ENCODE results near the gene SIM2.

DNA sequence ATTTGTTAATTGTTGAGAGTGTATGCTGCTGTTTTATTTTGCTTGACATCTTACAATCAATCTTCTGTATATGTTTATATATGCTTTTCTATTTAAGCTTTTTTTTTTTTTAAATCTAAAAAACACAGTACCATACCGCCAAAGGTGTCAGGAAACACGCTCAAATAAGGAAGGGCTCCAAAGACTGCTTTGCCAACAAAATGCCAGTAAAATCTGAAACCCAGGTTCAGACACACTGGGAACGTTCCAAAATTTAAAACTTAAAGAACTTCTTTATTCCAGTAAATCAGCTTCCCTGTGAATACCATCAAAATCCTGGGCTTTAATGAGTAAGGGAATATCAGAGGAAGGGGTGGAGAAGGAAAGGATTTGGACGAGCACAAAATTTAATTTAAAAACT, 87.3 kb downstream of the SIM2 start:
- TF ChIP-seq EZH2 (IDR thresholded peaks at IDR 0.05) (no peak), ATF3 (IDR thresholded peaks at IDR 0.05) (no peak)
